Panc1 (cell line): ENCODE measurements around the gene RFXANK.

Experiments used
- CTCF ChIP-seq: fragments of 450-650 bp; IDR thresholded peaks from 2 replicates; pipeline ENCODE4 v1.5.1; 2017; ENCODE audit warnings: mild to moderate bottlenecking
- REST ChIP-seq, 2 experiments: IDR thresholded peaks; 2 replicates each; pipeline ENCODE4 v1.6.1; 2011 to 2012; ENCODE audit warnings: low read depth in 2 of 2, control low read depth in 1 of 2, low read length in 1 of 2, mild to moderate bottlenecking in 1 of 2, moderate library complexity in 1 of 2; ENCODE audit not compliant: insufficient read depth in 1 of 2

GRCh38 chr19:19218911-19219310 lies 26.9 kb downstream of the RFXANK start:
- TF ChIP-seq REST (IDR thresholded peaks at IDR 0.05; ENCODE audit: insufficient read depth in 1 of 2, low read depth in 2 of 2, low read length in 1 of 2) (no peak), CTCF (no peak)
